ENCODE data around the gene COL9A1.

GRCh38 chr6:70272071-70272470 lies 30.8 kb downstream of the COL9A1 start:
- TF ChIP-seq CTCF (conservative IDR thresholded peaks at IDR 0.05) (no peak), EZH2 (IDR thresholded peaks at IDR 0.05; ENCODE audit: low read depth) (no peak)
